Keratinocyte (primary cell): ENCODE measurements around the gene DIAPH1. TPM values are rescaled to one million over a fixed set of nuclear protein-coding genes. Genes with fewer than 3 reads are reported as not detected.

ENCODE experiments used
- DNase-seq: peaks from one replicate; pipeline ENCODE4 v3.0.0-alpha.2; 2011; ENCODE audit warnings: low read depth, missing footprints, low spot score
- FAIRE-seq: peaks from 2 replicates; lab custom pipeline; 2011; peaks lifted over from hg19 to GRCh38; lab: Jason Lieb, UNC
- H2AFZ ChIP-seq: 2 replicates; pipeline ENCODE4 v1.6.0; 2012; ENCODE audit warnings: low read length, control low read depth, inconsistent platforms; ENCODE audit not compliant: control insufficient read depth
- H3K27ac ChIP-seq: 2 replicates; pipeline ENCODE4 v1.5.1; 2011; ENCODE audit warnings: low read length; ENCODE audit not compliant: control insufficient read depth, insufficient read depth
- H3K27me3 ChIP-seq: 3 replicates; pipeline ENCODE4 v1.6.0; 2011; ENCODE audit warnings: low read length; ENCODE audit not compliant: control insufficient read depth, insufficient read depth; ENCODE audit errors: extremely low read depth
- H3K36me3 ChIP-seq, 2 experiments: 2 replicates in 1 of 2; 3 replicates in 1 of 2; pipeline ENCODE4 v1.5.1; 2011; ENCODE audit warnings: low read length in 2 of 2, mild to moderate bottlenecking in 1 of 2; ENCODE audit not compliant: control insufficient read depth in 2 of 2, insufficient read depth in 2 of 2; ENCODE audit errors: extremely low read depth in 1 of 2
- H3K4me1 ChIP-seq: 3 replicates; pipeline ENCODE4 v1.5.1; 2011; ENCODE audit warnings: low read length; ENCODE audit not compliant: control insufficient read depth, insufficient read depth; ENCODE audit errors: extremely low read depth
- H3K4me2 ChIP-seq: 3 replicates; pipeline ENCODE4 v1.6.0; 2011; ENCODE audit warnings: low read depth, low read length; ENCODE audit not compliant: control insufficient read depth, insufficient read depth; ENCODE audit errors: extremely low read depth
- H3K4me3 ChIP-seq, 3 experiments: fragments of 200-600 bp in 1 of 3; sonication (generic) in 1 of 3; 2 replicates in 2 of 3; 3 replicates in 1 of 3; pipeline ENCODE4 v1.5.1; 2011 to 2016; ENCODE audit warnings: low read length in 3 of 3, mild to moderate bottlenecking in 3 of 3, control low read depth in 2 of 3, inconsistent platforms in 1 of 3, low read depth in 1 of 3, mixed read lengths in 1 of 3, mixed run types in 1 of 3, moderate library complexity in 1 of 3; ENCODE audit not compliant: control insufficient read depth in 2 of 3, insufficient read depth in 2 of 3; ENCODE audit errors: extremely low read depth in 1 of 3
- H3K79me2 ChIP-seq: 2 replicates; pipeline ENCODE4 v1.6.0; 2012; ENCODE audit warnings: low read length; ENCODE audit not compliant: control insufficient read depth, insufficient read depth
- H3K9ac ChIP-seq: 3 replicates; pipeline ENCODE4 v1.6.0; 2011; ENCODE audit warnings: low read length; ENCODE audit not compliant: control insufficient read depth, insufficient read depth; ENCODE audit errors: extremely low read depth
- H3K9me1 ChIP-seq: 3 replicates; pipeline ENCODE4 v1.6.0; 2011; ENCODE audit warnings: low read length; ENCODE audit not compliant: control insufficient read depth, insufficient read depth; ENCODE audit errors: extremely low read depth
- H3K9me3 ChIP-seq: 2 replicates; pipeline ENCODE4 v1.5.1; 2012; ENCODE audit warnings: low read depth, low read length; ENCODE audit not compliant: control insufficient read depth
- H4K20me1 ChIP-seq: 3 replicates; pipeline ENCODE4 v1.6.0; 2011; ENCODE audit warnings: low read length; ENCODE audit not compliant: control insufficient read depth, insufficient read depth; ENCODE audit errors: extremely low read depth
- EZH2 ChIP-seq: IDR thresholded peaks from one replicate; pipeline ENCODE4 v1.6.1; 2012; ENCODE audit warnings: inconsistent platforms, mild to moderate bottlenecking, low read length, moderate library complexity
- dilution Hi-C: fragments of 300-500 bp; cut with MboI; formaldehyde crosslinking; loops from one replicate; pipeline ENCODE4 v1.7.0; 2020; ENCODE audit warnings: low sequenced_read_pairs; ENCODE audit not compliant: extremely low pct_ligation_motif_present
- polyA plus RNA-seq, 5 experiments: library from polyadenylated mRNA; depleted of rRNA in 3 of 5; stranded (reverse) in 3 of 5; stranded (forward) in 1 of 5; unstranded in 1 of 5; fragments of >200 nt; gene quantifications; 1 replicate in 1 of 5; 2 replicates in 3 of 5; 3 replicates in 1 of 5; pipeline versions ENCODE4 v1.2.1 to v1.2.3, GENCODE V29; 2011 to 2012; ENCODE audit warnings: missing spikeins in 2 of 5, low read depth in 1 of 5, low replicate concordance in 1 of 5
- TF ChIP-seq, protein P1 (sequence below), 3 experiments: IDR thresholded peaks in 1 of 3; conservative IDR thresholded peaks in 1 of 3; optimal IDR thresholded peaks in 1 of 3; 2 replicates in 2 of 3; 3 replicates in 1 of 3; pipeline versions ENCODE3 to v1.5.1; 2011; ENCODE audit warnings: low read length in 3 of 3, mild to moderate bottlenecking in 3 of 3, moderate library complexity in 2 of 3, control low read depth in 1 of 3, inconsistent platforms in 1 of 3; ENCODE audit not compliant: insufficient read depth in 2 of 3; ENCODE audit errors: extremely low read depth in 1 of 3

The DIAPH1 gene
- polyA plus RNA-seq, 1 donor (not counting 4 experiments of a cell fraction or from before 2014, with no cell fraction given), result 72.0 TPM

DNA sequence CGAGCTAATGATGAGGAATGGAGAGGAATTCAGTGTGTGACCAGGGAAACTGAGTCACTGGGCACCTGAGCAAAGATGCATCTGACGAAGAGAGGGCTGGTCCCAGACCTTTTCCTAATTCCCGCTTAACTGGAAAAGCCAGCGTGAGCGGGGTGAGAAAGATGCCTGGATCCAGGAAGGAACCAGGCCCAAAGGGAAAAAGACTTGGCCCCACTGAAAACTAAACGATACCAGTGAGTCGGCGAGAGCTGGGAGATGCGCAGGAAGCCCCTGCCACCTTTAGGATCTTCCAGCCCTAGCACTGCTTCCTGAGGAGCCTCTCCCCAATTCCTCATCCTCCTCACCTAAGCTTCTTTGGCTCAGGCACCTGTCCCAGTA lies 32.9 kb upstream of the DIAPH1 start:
- peak overlapping the region; percentile 58 to 70 (median 68) for H3K4me3 ChIP-seq
- dilution Hi-C loops, result no loop called here
- H3K4me1 ChIP-seq, result peaks cover 8% of the 10 kb centered on the region
- peak overlapping the region; percentile 60 for H3K9ac ChIP-seq
- TF ChIP-seq, protein P1, sequence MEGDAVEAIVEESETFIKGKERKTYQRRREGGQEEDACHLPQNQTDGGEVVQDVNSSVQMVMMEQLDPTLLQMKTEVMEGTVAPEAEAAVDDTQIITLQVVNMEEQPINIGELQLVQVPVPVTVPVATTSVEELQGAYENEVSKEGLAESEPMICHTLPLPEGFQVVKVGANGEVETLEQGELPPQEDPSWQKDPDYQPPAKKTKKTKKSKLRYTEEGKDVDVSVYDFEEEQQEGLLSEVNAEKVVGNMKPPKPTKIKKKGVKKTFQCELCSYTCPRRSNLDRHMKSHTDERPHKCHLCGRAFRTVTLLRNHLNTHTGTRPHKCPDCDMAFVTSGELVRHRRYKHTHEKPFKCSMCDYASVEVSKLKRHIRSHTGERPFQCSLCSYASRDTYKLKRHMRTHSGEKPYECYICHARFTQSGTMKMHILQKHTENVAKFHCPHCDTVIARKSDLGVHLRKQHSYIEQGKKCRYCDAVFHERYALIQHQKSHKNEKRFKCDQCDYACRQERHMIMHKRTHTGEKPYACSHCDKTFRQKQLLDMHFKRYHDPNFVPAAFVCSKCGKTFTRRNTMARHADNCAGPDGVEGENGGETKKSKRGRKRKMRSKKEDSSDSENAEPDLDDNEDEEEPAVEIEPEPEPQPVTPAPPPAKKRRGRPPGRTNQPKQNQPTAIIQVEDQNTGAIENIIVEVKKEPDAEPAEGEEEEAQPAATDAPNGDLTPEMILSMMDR (optimal IDR thresholded peaks at IDR 0.05 in 1 of 3, IDR thresholded peaks at IDR 0.05 in 1 of 3, conservative IDR thresholded peaks at IDR 0.05 in 1 of 3; ENCODE audit: extremely low read depth in 1 of 3, insufficient read depth in 2 of 3, low read length in 3 of 3), result no peak
- no peak for TF ChIP-seq EZH2
- FAIRE-seq (no peak), DNase-seq (no peak)
- peak overlapping the region; percentile 86 for H2AFZ ChIP-seq
- H3K36me3 ChIP-seq, result peaks cover 0 to 3% of the 10 kb centered on the region in 2 experiments
- peak overlapping the region; percentile 77 for H3K4me2 ChIP-seq
- no peaks in the 10 kb centered on the region for H3K79me2 ChIP-seq
- no peak overlapping the region for H3K27ac ChIP-seq
- no peaks in the 10 kb centered on the region for H3K9me1 ChIP-seq
- H3K9me3 ChIP-seq, result no peaks in the 10 kb centered on the region
- H3K27me3 ChIP-seq, result no peaks in the 10 kb centered on the region
- no peaks in the 10 kb centered on the region for H4K20me1 ChIP-seq

DNA sequence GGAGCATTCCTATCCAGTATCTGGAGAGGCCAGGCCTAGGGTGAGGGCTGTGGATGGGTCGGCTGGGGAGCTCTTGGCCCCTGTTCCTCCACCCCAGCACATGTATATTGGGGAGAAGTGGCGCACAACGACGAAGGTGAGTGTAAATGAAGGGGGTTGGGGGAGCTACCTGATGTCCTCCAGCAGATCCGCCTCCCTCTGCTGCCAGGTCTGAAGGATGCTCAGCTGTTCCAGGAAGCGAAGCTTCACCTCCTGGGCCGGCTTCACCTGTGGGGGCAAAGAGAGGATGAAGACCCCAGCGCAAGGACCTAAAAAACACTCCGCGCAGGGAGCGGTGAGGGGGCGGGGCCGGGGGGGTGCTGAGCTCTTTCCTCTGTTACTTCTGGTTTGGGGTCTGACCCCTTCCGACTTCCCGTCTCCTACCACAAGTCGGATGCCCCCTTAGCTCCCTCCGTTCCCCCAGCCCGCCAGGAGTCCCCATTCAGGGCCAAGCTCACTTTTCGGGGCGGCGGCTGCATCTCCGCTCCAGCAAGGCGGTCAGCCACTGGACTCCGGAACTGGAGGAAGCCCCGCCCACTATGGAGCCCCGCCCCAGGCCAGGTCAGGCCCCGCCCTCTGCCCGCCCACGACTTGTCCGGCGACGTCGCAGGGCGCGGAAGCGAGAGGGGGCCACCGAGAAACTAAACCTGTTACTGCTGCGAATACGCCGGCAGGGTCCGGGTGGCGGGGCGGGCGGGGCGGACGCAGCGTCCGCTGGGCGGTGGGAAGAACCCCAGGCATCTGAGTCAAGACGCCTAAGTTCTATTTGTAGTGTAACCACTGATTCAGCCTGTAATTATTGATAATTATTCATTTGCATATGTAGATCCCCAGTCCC lies 32.3 kb upstream of the DIAPH1 start, which contains the start of gene FCHSD1:
FCHSD1 (minus strand) TSS at position 568 of the 877 bp plus-strand sequence; CDS start at position 518, 50 bp downstream.
- dilution Hi-C loops, result no loop called here
- FAIRE-seq, result no peak

More for the DNA sequence above, 32.3 kb upstream of the DIAPH1 start, which contains the start of gene FCHSD1:
- Histone ChIP-seq H3K4me1 (peaks cover 8% of the 10 kb centered on the region), H4K20me1 (no peaks in the 10 kb centered on the region), H3K79me2 (no peaks in the 10 kb centered on the region), H3K27ac (peak within 1 kb of the TSS; percentile 8), H3K36me3 (peaks cover 0 to 3% of the 10 kb centered on the region in 2 experiments), H2AFZ (peak within 1 kb of the TSS; percentile 86), H3K9ac (peak within 1 kb of the TSS; percentile 60), H3K27me3 (no peaks in the 10 kb centered on the region), H3K4me2 (peak within 1 kb of the TSS; percentile 77), H3K4me3 (peak within 1 kb of the TSS; percentile 58 to 70 (median 68)), H3K9me3 (no peaks in the 10 kb centered on the region), H3K9me1 (no peaks in the 10 kb centered on the region)
- TF ChIP-seq, protein P1 (optimal IDR thresholded peaks at IDR 0.05 in 1 of 3, IDR thresholded peaks at IDR 0.05 in 1 of 3, conservative IDR thresholded peaks at IDR 0.05 in 1 of 3; ENCODE audit: extremely low read depth in 1 of 3, insufficient read depth in 2 of 3, low read length in 3 of 3), result no peak
- no peak for TF ChIP-seq EZH2
- DNase-seq, result no peak
